ENCODE results near the gene EVI5.
"Not testable (repeated sequence)": the region's sequence is repeated elsewhere in the genome, so short reads cannot be mapped to it uniquely, and the experiment has no call there.

- TF ChIP-seq POLR2A (IDR thresholded peaks at IDR 0.05) = not testable (repeated sequence)
- TF ChIP-seq, protein P1, sequence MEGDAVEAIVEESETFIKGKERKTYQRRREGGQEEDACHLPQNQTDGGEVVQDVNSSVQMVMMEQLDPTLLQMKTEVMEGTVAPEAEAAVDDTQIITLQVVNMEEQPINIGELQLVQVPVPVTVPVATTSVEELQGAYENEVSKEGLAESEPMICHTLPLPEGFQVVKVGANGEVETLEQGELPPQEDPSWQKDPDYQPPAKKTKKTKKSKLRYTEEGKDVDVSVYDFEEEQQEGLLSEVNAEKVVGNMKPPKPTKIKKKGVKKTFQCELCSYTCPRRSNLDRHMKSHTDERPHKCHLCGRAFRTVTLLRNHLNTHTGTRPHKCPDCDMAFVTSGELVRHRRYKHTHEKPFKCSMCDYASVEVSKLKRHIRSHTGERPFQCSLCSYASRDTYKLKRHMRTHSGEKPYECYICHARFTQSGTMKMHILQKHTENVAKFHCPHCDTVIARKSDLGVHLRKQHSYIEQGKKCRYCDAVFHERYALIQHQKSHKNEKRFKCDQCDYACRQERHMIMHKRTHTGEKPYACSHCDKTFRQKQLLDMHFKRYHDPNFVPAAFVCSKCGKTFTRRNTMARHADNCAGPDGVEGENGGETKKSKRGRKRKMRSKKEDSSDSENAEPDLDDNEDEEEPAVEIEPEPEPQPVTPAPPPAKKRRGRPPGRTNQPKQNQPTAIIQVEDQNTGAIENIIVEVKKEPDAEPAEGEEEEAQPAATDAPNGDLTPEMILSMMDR (IDR thresholded peaks at IDR 0.05) = not testable (repeated sequence)
Measured at GRCh38 chr1:92723713-92724112, 61.2 kb downstream of the EVI5 start.
